RPMI8226 (cell line): ENCODE measurements around the gene ST7L.

Experiments
- DNase-seq: peaks from one replicate; pipeline ENCODE4 v3.0.0-alpha.2; 2015

Gene ST7L

DNA sequence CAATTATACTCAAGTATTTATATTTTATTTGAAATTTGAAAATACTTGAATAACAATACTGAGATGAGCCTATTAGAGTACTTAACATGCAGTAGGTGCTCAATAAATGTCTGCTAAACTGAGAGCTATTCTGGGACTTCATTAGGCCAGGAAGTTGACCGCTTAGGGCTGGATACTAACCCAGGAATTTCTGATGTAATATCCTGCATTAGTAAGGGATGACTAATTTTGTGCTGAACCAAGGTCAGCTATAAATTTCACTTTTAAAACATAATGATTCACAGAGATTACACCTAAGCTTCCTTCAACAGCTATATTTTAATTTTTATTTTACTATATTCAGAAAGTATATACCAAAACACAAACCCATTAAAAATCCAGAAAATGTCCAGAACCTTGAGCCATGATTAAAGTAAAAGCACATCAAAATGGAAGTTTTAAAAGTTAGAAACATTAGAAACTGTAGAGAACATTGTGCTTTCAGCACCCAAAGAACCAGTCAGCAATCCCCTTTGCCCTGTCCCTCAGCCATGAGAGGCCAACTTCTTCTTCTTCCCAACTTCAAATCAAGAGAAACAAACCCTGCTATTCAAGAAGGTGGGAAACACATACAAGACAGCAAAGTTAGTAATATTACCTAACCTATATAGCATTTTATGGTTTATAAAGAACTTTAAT is 74.8 kb downstream of the ST7L start:
- no peak for DNase-seq

GRCh38 chr1:112542206-112542973 is 76.6 kb downstream of the ST7L start:
- no peak for DNase-seq

- no peak for DNase-seq
Observed at GRCh38 chr1:112541299-112541698, 77.6 kb downstream of the ST7L start.

DNA sequence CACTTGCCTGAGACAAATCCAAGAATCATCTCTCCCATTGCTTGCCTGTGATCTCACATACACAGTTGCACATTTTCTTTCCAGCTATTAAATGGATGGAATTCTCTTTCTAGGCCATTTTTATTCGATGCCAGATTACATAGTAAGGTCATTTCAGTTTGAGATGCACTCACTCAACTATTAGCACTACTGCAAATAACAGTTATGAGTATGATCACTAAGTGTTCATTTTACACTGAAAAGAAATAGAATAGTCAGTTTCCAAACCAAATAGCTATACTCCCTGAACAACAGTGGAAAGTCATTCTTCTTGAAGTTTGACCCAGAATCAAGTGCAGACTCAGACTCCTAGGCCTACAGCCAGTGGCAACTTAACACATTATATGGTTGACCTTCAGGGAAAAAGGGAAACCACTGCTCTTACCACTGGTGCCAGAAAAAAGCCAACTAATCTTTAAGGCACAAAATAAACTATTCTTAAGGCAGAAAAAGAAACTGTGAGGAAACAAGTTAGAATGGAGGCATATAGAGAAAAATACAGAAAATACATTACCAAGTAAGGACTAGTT is 78.6 kb downstream of the ST7L start:
- no peak for DNase-seq

GRCh38 chr1:112538883-112539282 is 80.1 kb downstream of the ST7L start:
- DNase-seq, result no peak

DNA sequence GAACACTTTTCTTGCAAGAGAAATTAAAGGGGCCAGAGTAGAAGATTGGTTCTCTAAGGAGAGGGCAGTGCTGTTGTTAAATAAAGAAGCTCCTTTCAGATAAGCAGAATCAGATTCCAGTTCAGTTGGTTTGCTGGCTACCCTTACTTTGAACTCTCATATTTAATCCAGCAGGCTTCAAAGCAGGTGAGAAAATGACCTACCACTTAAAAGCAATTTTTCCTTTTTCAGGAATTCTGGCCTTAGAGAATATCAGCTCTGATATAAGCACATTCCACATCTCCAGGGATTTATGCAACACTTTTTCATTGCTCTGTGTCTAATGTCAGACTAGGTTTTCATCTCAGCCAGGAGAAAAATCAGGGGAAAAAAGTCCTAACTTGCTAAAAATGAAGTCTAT is 81.5 kb downstream of the ST7L start:
- DNase-seq, result no peak

GRCh38 chr1:112536561-112536960 is 82.4 kb downstream of the ST7L start:
- no peak for DNase-seq

- no peak for DNase-seq
Observed at GRCh38 chr1:112533029-112533428, 85.9 kb downstream of the ST7L start.

- DNase-seq, result no peak
Observed at GRCh38 chr1:112532064-112532463, 86.9 kb downstream of the ST7L start.

DNA sequence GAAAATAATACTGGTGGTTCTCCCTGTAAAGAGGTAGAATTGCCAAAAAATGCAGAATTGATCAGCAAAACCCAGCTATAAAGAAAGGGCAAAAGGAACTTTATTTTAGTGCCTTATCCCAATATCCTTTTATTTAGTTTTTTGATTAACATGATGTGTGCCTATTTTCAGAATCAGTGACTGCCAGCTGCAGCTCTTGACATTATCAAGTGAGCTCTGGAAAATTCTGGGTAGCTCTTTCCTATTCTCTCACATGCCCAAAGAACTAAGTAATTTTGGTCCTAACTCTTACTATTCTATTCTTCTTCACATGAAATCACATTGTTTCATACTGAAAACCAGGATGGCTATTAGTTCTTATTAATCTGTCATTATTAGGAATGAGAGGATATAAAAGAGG is 88.1 kb downstream of the ST7L start:
- no peak for DNase-seq

DNA sequence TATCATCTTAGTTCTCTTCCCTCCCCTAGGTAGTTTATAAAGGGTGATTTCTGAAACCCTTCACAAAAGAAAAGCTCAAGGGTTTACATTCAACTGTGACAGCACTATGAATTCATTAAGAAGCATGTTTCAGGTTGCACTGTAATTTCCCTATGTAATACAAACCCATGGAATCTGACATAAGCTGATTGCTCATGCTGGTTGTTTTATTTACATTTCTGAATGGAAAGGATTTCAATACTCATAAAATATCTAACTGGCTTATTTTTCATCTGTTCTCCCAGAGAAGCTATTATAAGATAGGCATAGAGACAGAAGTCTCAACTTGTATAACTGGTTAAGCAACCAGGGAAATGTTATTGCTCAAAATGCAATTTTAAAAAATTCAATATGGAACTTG is 89.6 kb downstream of the ST7L start:
- DNase-seq, result no peak

GRCh38 chr1:112528076-112528475 is 90.9 kb downstream of the ST7L start:
- DNase-seq, result no peak

- no peak for DNase-seq
Observed at GRCh38 chr1:112527266-112528010, 91.5 kb downstream of the ST7L start.

DNA sequence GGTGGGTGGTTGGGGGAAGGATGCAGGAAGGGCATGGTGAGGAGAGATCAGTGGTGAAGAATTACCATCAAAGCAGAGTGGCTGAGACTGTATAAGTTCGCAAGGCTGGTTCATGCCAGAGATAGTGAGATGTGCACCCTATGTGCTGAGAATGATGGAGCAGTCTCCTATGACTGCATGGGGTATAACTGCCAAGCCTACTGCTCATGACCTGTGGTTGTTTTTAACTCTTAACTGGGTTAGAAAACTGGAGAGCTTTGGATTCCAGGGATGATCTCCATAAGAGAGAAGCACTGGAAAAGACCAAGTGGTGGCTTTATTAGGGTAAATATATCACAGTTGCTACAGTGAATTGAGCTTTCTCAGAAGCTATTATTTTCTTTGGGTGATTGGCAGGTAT is 94.0 kb downstream of the ST7L start:
- DNase-seq, result no peak

DNA sequence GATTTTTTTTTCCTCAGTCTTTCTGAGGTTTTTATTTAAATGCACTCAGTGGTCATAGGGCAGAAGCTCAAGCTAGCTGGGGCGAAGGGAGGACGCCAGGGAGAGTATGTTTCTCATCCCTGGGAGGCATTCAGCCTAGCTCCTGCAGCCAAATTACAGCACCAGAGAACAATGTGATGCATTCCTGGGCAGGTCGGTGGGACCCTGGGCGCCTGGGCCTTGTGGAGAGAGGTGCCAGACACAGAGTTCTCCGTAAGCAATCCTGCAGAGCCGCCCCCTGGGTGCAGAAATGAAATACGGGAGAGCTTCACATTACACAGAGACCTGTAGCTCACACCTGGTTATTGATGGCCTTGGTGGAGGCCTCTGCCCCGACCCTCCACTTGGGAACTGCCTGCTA is 94.7 kb downstream of the ST7L start:
- no peak for DNase-seq

GRCh38 chr1:112522621-112523020 is 96.3 kb downstream of the ST7L start:
- DNase-seq, result no peak

DNA sequence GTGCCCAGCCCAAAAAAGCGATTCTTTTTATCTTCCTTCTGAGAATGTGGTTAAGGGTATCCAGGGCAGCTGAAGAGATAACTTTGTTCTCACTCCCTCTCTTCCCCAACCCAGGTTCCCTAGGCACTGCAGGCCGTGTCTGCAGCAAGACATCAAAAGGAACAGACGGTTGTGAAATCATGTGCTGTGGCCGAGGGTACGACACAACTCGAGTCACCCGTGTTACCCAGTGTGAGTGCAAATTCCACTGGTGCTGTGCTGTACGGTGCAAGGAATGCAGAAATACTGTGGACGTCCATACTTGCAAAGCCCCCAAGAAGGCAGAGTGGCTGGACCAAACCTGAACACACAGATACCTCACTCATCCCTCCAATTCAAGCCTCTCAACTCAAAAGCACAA is 98.8 kb downstream of the ST7L start:
- DNase-seq, result no peak

DNA sequence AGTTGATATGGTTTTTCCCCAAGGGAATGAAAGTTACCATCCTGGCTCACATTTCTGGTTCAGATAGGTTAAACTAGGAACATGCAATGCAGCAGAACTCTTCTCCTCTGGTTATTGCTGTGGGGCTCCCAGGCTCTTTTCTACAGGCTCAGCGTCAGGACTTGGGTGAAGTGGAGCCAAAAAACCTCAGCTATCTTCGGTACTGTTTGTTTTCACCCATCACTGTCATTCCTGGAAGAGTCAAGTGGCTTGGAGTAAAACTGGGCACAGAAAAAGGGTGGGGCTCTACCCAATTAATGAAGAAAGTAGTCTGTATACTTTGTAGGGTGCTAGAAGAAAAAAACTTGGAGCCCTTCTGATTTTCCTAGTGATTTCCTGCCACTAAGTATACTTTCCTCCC is 100.8 kb downstream of the ST7L start:
- DNase-seq, result no peak

DNA sequence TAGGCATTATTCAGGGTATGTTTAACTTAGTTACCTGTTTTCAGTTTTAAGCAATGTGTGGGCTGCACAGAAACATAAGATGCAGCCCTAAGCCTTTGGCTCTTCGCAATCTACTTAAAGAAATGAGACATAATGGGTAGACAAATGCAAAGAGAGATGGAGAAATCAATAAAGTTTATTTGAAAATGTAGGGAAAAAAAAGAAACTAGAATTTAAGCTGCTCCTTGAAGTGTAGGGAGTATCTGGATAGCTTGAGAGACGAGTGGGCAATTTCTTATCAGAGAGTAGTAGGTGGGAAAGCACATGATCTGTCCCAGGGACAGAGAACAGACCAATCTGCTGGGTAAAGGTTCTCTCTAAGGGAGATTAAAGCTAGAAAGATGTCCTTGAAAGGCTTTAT is 101.3 kb downstream of the ST7L start:
- no peak for DNase-seq

DNA sequence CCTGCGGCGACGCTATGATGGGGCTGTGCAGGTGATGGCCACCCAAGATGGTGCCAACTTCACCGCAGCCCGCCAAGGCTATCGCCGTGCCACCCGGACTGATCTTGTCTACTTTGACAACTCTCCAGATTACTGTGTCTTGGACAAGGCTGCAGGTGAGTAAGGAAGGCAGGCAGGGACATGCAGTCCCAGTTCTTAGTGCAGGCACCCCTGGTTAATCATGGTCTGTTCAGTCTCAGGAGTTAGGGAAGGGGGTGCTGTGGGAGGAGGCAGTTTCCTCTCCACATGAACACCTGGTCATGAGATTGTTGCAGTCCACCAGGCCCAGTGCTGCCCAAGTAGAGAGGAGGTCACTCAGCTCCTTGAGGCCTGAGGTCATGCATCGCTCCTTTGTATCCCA is 101.7 kb downstream of the ST7L start:
- DNase-seq, result no peak

- no peak for DNase-seq
Observed at GRCh38 chr1:112516141-112516540, 102.8 kb downstream of the ST7L start.

- DNase-seq, result no peak
Observed at GRCh38 chr1:112515311-112516009, 103.5 kb downstream of the ST7L start.

DNA sequence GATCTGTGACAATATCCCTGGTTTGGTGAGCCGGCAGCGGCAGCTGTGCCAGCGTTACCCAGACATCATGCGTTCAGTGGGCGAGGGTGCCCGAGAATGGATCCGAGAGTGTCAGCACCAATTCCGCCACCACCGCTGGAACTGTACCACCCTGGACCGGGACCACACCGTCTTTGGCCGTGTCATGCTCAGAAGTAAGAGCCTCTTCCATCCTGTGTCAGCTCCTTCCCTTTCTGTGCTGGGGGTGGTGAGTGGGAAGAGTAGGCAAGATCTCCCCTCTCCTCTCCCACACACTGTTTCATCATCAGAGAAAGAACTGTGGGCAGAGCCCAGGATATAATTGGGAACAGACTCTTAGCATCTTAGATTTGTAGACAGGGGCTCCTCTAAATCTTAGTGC is 104.0 kb downstream of the ST7L start:
- DNase-seq, result no peak
